B cell (primary cell): ENCODE data around the gene LGALS7. TPM values are rescaled to one million over a fixed set of nuclear protein-coding genes. Genes with fewer than 3 reads are reported as not detected.
"Not testable (repeated sequence)": the region's sequence is repeated elsewhere in the genome, so short reads cannot be mapped to it uniquely, and the experiment has no call there.

Experiments used
- ATAC-seq: fragments of 200-7000 bp; cut with Tn5 transposase; one replicate; pipeline ENCODE4 v1.10.0; 2021; ENCODE audit warnings: low read depth, mild to moderate bottlenecking, moderate number of reproducible peaks, moderate library complexity
- CTCF ChIA-PET: fragments of 350-600 bp; sonication (Branson Sonifier 250); formaldehyde crosslinking; loops from one replicate; lab custom pipeline; 2021; ENCODE audit warnings: antibody characterized with exemption, inconsistent platforms; lab: Charles Lee
- POLR2A ChIA-PET: fragments of 350-600 bp; sonication (Branson Sonifier 250); formaldehyde crosslinking; loops from one replicate; lab custom pipeline; 2021; ENCODE audit warnings: antibody characterized with exemption; lab: Charles Lee
- DNase-seq: peaks from one replicate; pipeline ENCODE4 v3.0.0; 2013
- H2AFZ ChIP-seq: 2 replicates; pipeline ENCODE4 v1.6.1; 2012; ENCODE audit warnings: mild to moderate bottlenecking, low read depth, low read length; ENCODE audit not compliant: insufficient read depth, poor library complexity, severe bottlenecking
- H3K27ac ChIP-seq, 2 donors: 1 replicate in 1 of 2; 2 replicates in 1 of 2; pipeline ENCODE4 v1.5.1; 2012 to 2013; ENCODE audit warnings: low read length in 2 of 2, mild to moderate bottlenecking in 2 of 2, moderate library complexity in 1 of 2
- H3K27me3 ChIP-seq, 4 experiments: fragments of 200-600 bp in 1 of 4; sonication (generic) in 1 of 4; replicated peaks in 1 of 4; 1 replicate in 2 of 4; 2 replicates in 2 of 4; pipeline versions ENCODE4 v1.6.1 to v1.7.0; 2013 to 2016; ENCODE audit warnings: low read length in 3 of 4, mild to moderate bottlenecking in 2 of 4, mixed read lengths in 1 of 4, moderate library complexity in 1 of 4; ENCODE audit not compliant: insufficient read depth in 4 of 4, control insufficient read depth in 3 of 4; ENCODE audit errors: control extremely low read depth in 1 of 4
- H3K36me3 ChIP-seq, 2 experiments: replicated peaks in 1 of 2; 1 replicate in 1 of 2; 2 replicates in 1 of 2; pipeline versions ENCODE4 v1.6.1 to v1.7.1; 2013; ENCODE audit warnings: low read length in 1 of 2; ENCODE audit not compliant: insufficient read depth in 2 of 2, control insufficient read depth in 1 of 2; ENCODE audit errors: control extremely low read depth in 1 of 2, extremely low read depth in 1 of 2
- H3K4me1 ChIP-seq, 2 donors: fragments of 200-600 bp in 1 of 2; sonication (generic) in 1 of 2; 1 replicate in 1 of 2; 2 replicates in 1 of 2; pipeline versions ENCODE4 v1.5.1 to v1.6.1; 2013 to 2017; ENCODE audit warnings: low read length in 2 of 2; ENCODE audit not compliant: control insufficient read depth in 2 of 2, insufficient read depth in 2 of 2
- H3K4me2 ChIP-seq: replicated peaks from 2 replicates; pipeline ENCODE3; 2012; ENCODE audit warnings: mild to moderate bottlenecking, low read depth, low read length; ENCODE audit not compliant: poor library complexity, severe bottlenecking
- H3K4me3 ChIP-seq, 5 experiments: fragments of 200-600 bp in 1 of 5; sonication (generic) in 1 of 5; 1 replicate in 3 of 5; 2 replicates in 2 of 5; pipeline versions ENCODE4 v1.5.1 to v1.7.0; 2011 to 2016; ENCODE audit warnings: low read length in 4 of 5, mild to moderate bottlenecking in 4 of 5, low read depth in 2 of 5, control low read depth in 1 of 5, moderate library complexity in 1 of 5; ENCODE audit not compliant: insufficient read depth in 1 of 5; ENCODE audit errors: control extremely low read depth in 1 of 5, extremely low read depth in 1 of 5
- H3K79me2 ChIP-seq: fragments of 200-600 bp; sonication (generic); one replicate; pipeline ENCODE4 v1.6.0; 2016; ENCODE audit warnings: low read length; ENCODE audit not compliant: control insufficient read depth, insufficient read depth
- H3K9ac ChIP-seq: fragments of 200-600 bp; sonication (generic); 2 replicates; pipeline ENCODE4 v1.6.1; 2017; ENCODE audit warnings: mild to moderate bottlenecking, low read length, moderate library complexity
- H3K9me3 ChIP-seq, 3 donors: one replicate each; pipeline versions ENCODE4 v1.6.1 to v1.7.1; 2013; ENCODE audit warnings: low read length in 2 of 3; ENCODE audit not compliant: control insufficient read depth in 2 of 3, insufficient read depth in 1 of 3; ENCODE audit errors: control extremely low read depth in 1 of 3
- H4K20me1 ChIP-seq: 2 replicates; pipeline ENCODE4 v1.6.0; 2012; ENCODE audit warnings: mild to moderate bottlenecking, low read length; ENCODE audit not compliant: insufficient read depth, control insufficient read depth, poor library complexity, severe bottlenecking
- H3K27ac Mint-ChIP-seq: one replicate; pipeline ENCODE4 v1.8.0; 2021; ENCODE audit warnings: mixed read lengths
- H3K27me3 Mint-ChIP-seq: one replicate; pipeline ENCODE4 v1.8.0; 2021; ENCODE audit warnings: mixed read lengths
- H3K4me1 Mint-ChIP-seq: one replicate; pipeline ENCODE4 v1.8.0; 2021; ENCODE audit warnings: mixed read lengths
- H3K4me3 Mint-ChIP-seq: one replicate; pipeline ENCODE4 v1.8.0; 2021; ENCODE audit warnings: mixed read lengths
- H3K9me3 Mint-ChIP-seq: one replicate; pipeline ENCODE4 v1.8.0; 2022; ENCODE audit warnings: mixed read lengths; ENCODE audit not compliant: insufficient read depth
- EZH2 ChIP-seq: IDR thresholded peaks from 2 replicates; pipeline ENCODE4 v1.6.1; 2012; ENCODE audit warnings: borderline replicate concordance, low read depth, mild to moderate bottlenecking, moderate library complexity, low read length; ENCODE audit not compliant: insufficient read depth, poor library complexity, severe bottlenecking
- WGBS: methylation state at CpG from one replicate; pipeline ENCODE4 v1.1.5; 2013; ENCODE audit warnings: missing lambda C conversion rate; ENCODE audit not compliant: insufficient coverage; 5-methylcytosine and 5-hydroxymethylcytosine counted together
- intact Hi-C: fragments of 100-400 bp; cut with micrococcal nuclease; formaldehyde crosslinking; loops from one replicate; pipeline ENCODE4 v1.10.0; 2022
- polyA plus RNA-seq: library from polyadenylated mRNA; depleted of rRNA; stranded (reverse); fragments of >200 nt; gene quantifications from 2 replicates; pipeline ENCODE4 v1.2.3, GENCODE V29; 2012
- total RNA-seq, 2 donors: library from RNA; stranded (reverse); fragments of 120-200 nt in 1 of 2; gene quantifications; 1 replicate in 1 of 2; 2 replicates in 1 of 2; pipeline versions ENCODE4 v1.2.3 to v1.2.4, GENCODE V29; 2013 to 2022
- TF ChIP-seq, protein P1 (sequence below): fragments of 200-600 bp; IDR thresholded peaks from one replicate; pipeline ENCODE4 v1.8.0; 2022; ENCODE audit warnings: antibody characterized with exemption, mild to moderate bottlenecking

Gene LGALS7
- total and polyA plus RNA-seq, 2 donors (not counting 1 experiment from before 2014, with no cell fraction given), result not detected

DNA sequence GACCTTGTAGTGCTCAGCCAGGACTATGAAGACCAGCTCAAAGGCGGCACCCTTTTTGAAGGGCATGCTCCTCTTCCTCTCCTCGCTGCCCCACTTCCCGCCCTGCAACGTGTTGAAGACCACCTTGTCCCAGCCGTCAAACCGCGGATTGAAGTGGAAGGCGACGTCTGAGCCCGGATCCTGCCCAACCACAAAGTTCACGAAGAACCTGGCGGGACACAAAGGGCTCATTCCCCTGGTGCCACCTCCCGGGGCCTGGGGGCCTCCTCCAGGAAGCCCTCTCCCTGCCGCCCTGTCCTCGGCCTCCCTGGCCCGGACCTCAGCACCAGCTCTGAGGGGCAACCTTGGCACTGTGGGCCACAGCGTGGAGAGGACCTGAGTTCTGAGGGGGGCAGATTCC, 35.4 kb upstream of the LGALS7 start:
- no peak for DNase-seq
- no peaks in the 10 kb centered on the region for H3K79me2 ChIP-seq
- Mint-ChIP-seq H3K27ac (no peak overlapping the region), H3K4me1 (peaks cover 9% of the 10 kb centered on the region), H3K27me3 (no peaks in the 10 kb centered on the region), H3K9me3 (no peaks in the 10 kb centered on the region), H3K4me3 (no peak overlapping the region)
- H3K36me3 ChIP-seq, result no peaks in the 10 kb centered on the region
- 94% methylated on average over 16 of the region's 17 CpGs for WGBS
- no peak overlapping the region for H3K4me2 ChIP-seq
- H3K27ac ChIP-seq, result no peak overlapping the region
- H2AFZ ChIP-seq, result no peak overlapping the region
- H3K27me3 ChIP-seq, result no peaks in the 10 kb centered on the region
- TF ChIP-seq EZH2, result no peak
- TF ChIP-seq, protein P1, sequence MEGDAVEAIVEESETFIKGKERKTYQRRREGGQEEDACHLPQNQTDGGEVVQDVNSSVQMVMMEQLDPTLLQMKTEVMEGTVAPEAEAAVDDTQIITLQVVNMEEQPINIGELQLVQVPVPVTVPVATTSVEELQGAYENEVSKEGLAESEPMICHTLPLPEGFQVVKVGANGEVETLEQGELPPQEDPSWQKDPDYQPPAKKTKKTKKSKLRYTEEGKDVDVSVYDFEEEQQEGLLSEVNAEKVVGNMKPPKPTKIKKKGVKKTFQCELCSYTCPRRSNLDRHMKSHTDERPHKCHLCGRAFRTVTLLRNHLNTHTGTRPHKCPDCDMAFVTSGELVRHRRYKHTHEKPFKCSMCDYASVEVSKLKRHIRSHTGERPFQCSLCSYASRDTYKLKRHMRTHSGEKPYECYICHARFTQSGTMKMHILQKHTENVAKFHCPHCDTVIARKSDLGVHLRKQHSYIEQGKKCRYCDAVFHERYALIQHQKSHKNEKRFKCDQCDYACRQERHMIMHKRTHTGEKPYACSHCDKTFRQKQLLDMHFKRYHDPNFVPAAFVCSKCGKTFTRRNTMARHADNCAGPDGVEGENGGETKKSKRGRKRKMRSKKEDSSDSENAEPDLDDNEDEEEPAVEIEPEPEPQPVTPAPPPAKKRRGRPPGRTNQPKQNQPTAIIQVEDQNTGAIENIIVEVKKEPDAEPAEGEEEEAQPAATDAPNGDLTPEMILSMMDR, result no peak
- CTCF ChIA-PET, result interaction anchor here (0.6 to 0.7 kb wide), 2 partner anchors 21 to 169 kb away, joined by 3 to 6 read pairs; no protein-coding TSS in a partner anchor
- POLR2A ChIA-PET, result no interaction called here
- H3K4me3 ChIP-seq, result no peak overlapping the region
- no peaks in the 10 kb centered on the region for H3K9me3 ChIP-seq
- no peak for ATAC-seq
- intact Hi-C loops, result no loop called here
- no peaks in the 10 kb centered on the region for H4K20me1 ChIP-seq
- no peak overlapping the region for H3K9ac ChIP-seq
- peaks cover 3 to 7% of the 10 kb centered on the region in 2 donors for H3K4me1 ChIP-seq

DNA sequence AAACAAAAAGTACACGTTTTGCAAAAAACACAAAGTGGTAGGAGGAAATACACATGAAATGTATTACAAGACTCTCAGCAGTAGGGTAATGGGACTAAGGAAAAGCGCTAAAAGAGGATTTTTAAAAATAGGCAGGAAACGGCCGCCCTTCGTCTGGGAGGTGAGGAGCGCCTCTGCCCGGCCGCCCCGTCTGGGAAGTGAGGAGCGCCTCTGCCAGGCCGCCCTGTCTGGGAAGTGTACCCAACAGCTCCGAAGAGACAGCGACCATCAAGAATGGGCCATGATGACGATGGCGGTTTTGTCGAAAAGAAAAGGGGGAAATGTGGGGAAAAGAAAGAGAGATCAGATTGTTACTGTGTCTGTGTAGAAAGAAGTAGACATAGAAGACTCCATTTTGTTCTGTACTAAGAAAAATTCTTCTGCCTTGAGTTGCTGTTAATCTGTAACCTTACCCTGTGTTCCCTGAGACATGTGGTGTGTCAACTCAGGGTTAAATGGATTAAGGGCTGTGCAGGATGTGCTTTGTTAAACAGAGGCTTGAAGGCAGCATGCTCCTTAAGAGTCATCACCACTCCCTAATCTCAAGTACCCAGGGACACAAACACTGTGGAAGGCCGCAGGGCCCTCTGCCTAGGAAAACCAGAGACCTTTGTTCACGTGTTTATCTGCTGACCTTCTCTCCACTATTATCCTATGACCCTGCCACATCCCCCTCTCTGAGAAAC, 34.2 kb upstream of the LGALS7 start:
- H3K4me3 ChIP-seq, H3K27ac ChIP-seq, H3K9me3 ChIP-seq, DNase-seq, intact Hi-C loops, H3K27me3 Mint-ChIP-seq, H2AFZ ChIP-seq, H3K4me1 Mint-ChIP-seq, H3K4me2 ChIP-seq, H4K20me1 ChIP-seq, H3K27me3 ChIP-seq, H3K9ac ChIP-seq, H3K79me2 ChIP-seq, ATAC-seq, CTCF ChIA-PET, H3K4me3 Mint-ChIP-seq, H3K4me1 ChIP-seq, H3K9me3 Mint-ChIP-seq, H3K36me3 ChIP-seq: not testable (repeated sequence)
- POLR2A ChIA-PET, result interaction anchor here (0.6 kb wide), 1 partner anchor 13 kb away, joined by 3 read pairs; no protein-coding TSS in a partner anchor
- H3K27ac Mint-ChIP-seq, result peak overlapping the region; percentile 15
- WGBS, result no CpG with 5 or more reads among the region's 18 CpGs
